GM19043 (cell line): ENCODE measurements around the gene RBM15B.

Experiments
- ATAC-seq: cut with Tn5 transposase; IDR thresholded peaks from one replicate; pipeline ENCODE4 v1.9.1; 2021; ENCODE audit warnings: low read depth; ENCODE audit not compliant: unreplicated experiment

RBM15B gene

GRCh38 chr3:51441282-51442030, 50.4 kb downstream of the RBM15B start:
- no peak for ATAC-seq

GRCh38 chr3:51445544-51446280, 54.6 kb downstream of the RBM15B start:
- no peak for ATAC-seq
